IPS-11a (cell line): ENCODE results near the gene PACRG.

Source experiments
- H3K4me3 ChIP-seq: one replicate; pipeline ENCODE4 v1.5.1; 2013; ENCODE audit warnings: low read depth, low read length, control low read depth

PACRG gene

DNA sequence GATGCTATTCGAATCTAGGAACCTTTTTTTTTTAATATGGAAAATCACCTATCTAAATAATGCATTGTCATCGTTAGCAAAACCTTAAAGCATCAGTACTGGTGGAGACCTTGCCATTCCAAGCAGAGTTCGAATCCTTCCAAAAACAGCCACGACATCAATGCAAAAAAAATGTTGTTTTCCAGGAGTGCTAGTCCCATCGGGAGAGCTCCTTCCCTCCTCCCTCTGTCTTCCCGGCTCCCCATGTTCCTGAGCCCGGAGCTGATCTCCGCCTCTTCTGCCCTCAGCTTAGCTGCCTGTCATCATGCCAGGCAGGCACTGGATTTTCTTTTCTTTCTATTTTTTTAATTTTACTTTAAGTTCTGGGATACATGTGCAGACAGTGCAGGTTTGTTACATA lies 533.1 kb downstream of the PACRG start:
- peak overlapping the region; percentile 8 for H3K4me3 ChIP-seq

DNA sequence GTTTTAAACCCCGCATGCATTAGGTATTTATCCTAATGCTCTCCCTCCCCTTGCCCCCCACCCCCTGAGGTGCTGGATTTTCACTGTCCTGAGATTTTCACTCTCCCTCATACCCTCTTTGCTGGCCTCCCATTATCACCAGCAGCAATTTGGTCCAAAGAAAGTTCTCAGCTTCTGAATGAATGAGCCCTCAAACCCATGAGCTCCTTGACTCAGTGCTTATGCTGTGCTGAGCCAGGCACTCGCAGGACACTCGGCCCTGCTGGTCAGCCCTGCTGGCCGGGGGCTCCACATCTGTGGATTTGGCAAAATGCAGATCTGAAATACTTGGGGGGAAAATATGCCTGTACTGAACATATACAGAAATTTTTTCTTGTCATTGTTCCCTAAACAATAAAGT lies 533.6 kb downstream of the PACRG start:
- H3K4me3 ChIP-seq, result no peak overlapping the region

DNA sequence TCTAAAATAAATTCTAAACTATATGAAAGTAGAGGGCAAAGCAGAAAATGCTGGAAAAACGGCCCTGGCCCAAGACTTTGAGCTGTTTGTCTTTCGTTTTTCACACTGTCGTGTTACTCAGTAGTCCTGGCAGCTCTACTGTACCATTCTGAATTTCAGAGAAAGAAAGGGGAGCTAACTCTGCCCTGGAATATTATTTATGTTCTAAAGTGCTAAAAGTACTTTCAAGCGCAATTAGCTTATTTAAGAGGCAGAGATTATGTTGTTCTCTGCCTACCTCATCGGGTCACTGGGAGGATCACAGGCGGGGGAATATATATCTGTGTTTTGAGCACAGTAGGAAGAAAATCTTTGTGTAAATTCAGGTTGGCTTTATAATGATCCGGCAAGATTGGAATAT lies 534.3 kb downstream of the PACRG start:
- no peak overlapping the region for H3K4me3 ChIP-seq

GRCh38 chr6:163263196-163263595 lies 535.4 kb downstream of the PACRG start:
- no peak overlapping the region for H3K4me3 ChIP-seq

DNA sequence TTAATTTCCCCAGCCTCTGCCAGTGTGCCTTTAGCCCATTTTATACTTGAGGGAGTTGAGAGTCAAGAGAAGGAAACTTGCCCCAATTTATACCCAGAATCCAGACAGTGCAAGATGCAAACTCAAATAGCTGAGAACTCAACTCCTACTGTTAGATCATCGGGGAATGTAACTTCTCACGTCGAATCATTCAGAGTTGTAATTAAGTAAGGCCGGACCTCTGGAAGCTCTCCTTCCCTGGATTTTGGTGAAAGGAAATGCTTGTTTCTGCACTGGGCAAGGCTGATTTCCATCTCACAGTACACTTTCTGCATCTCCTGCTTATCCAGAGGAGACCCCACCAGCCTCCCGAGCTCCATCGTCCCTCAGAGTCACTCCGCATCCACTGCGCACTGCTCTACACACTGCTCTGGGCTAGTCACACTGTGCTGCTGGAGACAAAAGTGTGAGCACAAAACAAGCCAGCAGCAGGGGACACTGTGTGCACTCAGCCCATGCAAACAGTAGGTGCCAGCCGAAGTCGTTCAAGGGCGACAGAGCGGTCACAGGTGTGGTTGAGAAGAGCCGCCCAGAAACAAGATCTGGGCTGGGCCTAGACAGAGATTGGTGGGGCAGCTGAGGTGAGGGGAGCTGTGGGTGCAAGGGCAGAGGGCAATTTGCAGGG lies 536.4 kb downstream of the PACRG start:
- H3K4me3 ChIP-seq, result no peak overlapping the region

GRCh38 chr6:163264662-163265035 lies 536.9 kb downstream of the PACRG start:
- no peak overlapping the region for H3K4me3 ChIP-seq

DNA sequence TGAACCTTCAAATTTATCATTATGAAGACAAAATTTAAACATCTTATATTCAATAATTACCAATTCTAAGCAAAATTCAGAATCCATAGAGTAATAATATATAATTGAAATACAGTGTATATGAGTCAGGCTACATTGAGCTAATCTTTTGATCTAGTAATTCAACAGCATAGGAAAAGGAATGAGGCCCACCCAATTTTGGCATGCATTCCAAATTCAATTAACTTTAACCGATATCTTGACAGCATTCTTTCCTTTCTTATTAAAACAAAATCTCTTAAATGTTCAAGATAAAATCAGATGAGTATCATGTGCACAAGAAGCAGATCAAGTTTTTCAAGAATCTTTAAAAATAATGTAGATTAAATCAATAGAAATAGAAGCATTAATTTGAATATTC lies 553.9 kb downstream of the PACRG start:
- H3K4me3 ChIP-seq, result no peak overlapping the region

DNA sequence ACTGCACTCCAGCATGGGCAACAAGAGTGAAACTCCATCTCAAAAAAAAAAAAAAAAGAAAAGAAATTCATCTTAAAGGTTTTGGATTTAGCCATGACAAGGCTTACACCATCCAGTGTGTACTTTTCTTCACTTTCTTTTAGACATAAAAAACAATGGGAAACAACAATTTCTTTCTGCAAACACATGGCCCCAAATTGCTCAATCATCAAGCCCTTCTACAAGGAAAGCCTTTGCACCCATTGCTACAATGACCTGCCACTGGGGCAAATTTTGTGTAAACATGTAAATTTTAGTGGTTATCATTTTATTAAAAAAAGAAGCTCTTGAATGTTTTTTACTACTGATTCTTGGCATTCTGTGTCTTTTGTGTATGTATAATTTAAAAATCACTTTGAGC lies 554.9 kb downstream of the PACRG start:
- no peak overlapping the region for H3K4me3 ChIP-seq

GRCh38 chr6:163284151-163284550 lies 556.4 kb downstream of the PACRG start:
- no peak overlapping the region for H3K4me3 ChIP-seq

GRCh38 chr6:163285691-163286090 lies 557.9 kb downstream of the PACRG start:
- no peak overlapping the region for H3K4me3 ChIP-seq

- H3K4me3 ChIP-seq, result no peak overlapping the region
Measured at GRCh38 chr6:163287626-163288025, 559.9 kb downstream of the PACRG start.

DNA sequence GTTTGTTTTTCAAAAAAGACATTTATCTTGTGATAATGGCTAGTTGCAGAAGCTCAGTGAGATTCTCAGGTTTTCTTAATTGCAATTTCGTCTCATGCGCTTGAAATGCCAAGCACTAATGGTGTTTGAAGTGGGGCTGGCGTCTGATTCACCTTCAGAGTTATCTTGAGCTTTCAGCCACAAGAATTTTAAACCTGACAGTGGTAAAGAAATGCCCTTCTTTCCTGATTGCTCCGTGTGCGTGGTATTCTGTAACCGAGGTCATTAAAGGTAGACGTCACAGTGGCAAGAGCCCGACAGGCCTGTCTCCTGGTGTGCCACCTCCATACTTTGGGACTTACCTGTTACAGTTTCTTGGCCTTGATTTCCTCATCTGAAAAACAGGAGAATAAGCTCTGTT lies 560.3 kb downstream of the PACRG start:
- H3K4me3 ChIP-seq, result no peak overlapping the region

DNA sequence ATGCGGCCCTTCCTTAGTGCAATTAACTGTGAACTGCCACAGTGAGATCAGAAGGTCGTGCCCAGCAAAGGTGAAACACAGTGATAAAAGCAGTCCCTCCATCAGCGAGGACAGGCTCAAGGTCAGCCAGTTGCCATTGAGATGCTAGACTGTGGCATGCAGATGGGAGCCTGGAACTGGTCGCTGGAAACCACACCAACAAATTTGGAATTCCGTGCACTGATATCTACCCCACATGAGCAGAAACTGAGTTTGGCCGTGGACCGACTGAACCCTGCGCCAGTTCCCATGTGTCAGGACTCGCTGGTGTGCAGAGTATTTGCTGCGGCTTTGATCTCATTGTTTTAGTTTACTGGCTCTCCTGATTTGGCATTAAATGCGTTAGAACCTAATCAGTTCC lies 561.1 kb downstream of the PACRG start:
- H3K4me3 ChIP-seq, result no peak overlapping the region

DNA sequence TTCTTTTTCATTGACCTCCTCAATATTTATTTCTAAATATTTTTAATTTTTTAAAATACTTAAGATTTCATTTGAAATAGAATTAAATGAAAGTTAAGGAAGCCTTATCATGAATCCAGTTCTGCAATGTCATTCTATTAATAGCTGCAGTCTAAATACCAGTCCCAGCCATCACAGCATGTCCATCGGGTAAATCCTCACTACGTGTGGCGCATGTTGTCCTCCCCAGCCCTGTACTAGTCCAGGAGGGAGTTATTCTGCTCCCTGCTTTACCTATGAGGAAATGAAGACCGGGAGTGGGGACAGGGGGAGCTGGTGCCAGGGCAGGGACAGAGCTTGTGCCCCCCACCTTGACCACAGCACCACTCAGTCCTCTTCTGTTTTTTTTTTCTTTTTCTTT lies 561.7 kb downstream of the PACRG start:
- no peak overlapping the region for H3K4me3 ChIP-seq

DNA sequence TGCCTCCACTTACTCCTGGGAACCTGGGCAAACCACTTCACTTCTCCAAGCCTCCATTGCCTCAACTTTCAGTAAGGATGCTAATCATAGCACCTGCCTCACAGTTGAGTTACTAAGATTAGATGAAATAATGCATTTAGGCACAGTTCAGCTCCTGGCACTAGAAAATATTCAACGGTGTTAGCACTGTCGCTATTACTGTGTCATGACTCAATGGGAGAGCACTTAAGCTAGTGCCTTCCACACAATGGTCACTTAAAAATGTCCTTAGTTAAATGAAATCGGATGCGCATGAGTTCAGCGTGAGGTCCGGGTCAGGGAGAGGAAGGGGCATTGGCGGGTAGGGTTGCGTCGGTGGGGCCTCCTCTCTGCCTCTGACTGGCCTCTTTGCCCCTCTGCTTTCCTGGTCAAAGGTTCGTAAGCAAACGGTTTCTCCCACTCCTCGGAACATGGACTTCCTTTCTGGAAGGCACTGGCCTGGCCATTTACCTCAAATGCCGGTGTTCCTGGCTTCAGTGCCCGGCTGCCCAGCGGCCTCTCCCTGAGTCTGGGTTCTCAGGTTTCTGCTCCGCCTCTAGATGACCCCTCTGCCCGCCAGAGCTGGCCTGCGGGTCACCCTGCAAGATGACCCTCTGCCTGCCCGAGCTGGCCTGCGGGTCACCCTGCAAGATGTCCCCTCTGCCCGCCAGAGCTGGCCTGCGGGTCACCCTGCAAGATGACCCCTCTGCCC lies 562.9 kb downstream of the PACRG start:
- no peak overlapping the region for H3K4me3 ChIP-seq

DNA sequence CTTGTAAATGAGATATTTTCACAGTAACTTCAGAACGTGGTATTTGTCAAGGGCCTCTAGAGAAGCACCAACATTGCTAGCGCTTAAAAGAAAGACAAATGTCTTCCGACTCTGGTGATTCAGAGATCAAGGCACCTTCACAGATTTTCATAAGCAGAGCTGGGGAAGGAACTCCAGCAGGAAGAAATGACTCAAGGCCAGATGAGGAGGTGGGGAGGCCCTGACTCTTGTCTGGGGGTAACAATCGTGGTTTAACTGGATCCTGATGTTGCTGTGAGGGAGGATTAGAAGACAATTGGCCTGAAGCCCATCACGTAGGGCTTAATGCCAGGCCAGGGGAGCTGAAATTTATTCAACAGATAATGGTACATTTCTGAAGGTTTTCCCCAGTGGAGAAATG lies 563.8 kb downstream of the PACRG start:
- H3K4me3 ChIP-seq, result no peak overlapping the region

GRCh38 chr6:163293286-163293685 lies 565.5 kb downstream of the PACRG start:
- H3K4me3 ChIP-seq, result no peak overlapping the region

GRCh38 chr6:163294734-163295133 lies 567.0 kb downstream of the PACRG start:
- H3K4me3 ChIP-seq, result no peak overlapping the region

DNA sequence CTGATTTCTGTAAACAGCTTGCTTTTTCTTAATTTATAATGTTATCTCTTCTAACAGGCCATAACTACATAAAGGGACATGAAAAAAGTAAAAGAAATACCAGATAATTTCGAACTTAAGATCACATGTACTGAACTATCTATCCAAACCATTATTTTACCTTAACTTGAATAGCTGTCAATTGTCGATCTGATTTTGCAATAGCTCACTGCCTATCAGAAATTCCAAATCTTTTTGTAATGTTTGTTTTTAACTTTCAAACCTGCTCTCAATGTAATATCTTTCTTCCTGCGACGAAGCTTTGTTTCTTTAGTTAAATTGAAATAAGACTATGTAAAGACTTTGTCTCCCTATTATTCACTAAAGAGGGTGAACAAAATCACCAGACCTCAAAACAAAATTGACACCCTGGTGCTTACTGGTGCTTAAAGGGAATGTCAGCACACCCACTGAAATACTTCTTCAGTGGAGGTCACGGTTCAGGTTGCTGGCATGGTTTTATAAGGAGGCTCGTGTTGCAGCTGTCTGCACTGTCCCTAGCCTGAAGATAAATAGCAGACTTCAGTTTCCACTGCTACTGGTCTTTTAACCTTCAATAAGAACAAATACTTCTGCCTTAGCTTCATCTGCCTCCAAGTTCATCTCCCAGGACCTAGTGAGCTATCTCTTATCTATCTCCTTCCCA lies 569.2 kb downstream of the PACRG start:
- H3K4me3 ChIP-seq, result no peak overlapping the region

GRCh38 chr6:163298079-163298830 lies 570.5 kb downstream of the PACRG start:
- no peak overlapping the region for H3K4me3 ChIP-seq

DNA sequence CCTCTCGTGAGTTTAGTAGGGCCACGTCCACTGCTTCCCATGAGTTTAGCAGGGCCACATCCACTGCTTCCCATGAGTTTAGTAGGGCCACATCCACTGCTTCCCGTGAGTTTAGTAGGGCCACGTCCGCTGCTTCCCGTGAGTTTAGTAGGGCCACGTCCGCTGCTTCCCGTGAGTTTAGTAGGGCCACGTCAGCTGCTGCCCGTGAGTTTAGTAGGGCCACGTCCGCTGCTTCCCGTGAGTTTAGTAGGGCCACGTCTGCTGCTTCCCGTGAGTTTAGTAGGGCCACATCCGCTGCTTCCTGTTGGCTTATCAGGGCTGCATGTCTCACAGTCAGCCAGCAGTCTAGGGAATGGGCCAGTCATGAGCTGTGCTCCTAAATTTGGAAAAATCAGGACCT lies 573.1 kb downstream of the PACRG start:
- H3K4me3 ChIP-seq, result no peak overlapping the region
